Adrenal gland (tissue), 12 donors: ENCODE data around the gene IMMP2L. TPM values are rescaled to one million over a fixed set of nuclear protein-coding genes. Genes with fewer than 3 reads are reported as not detected.
"Not testable (repeated sequence)": the region's sequence is repeated elsewhere in the genome, so short reads cannot be mapped to it uniquely, and the experiment has no call there.

Source experiments
- DNase-seq, 7 donors: peaks; one replicate each; pipeline ENCODE4 v3.0.0-alpha.2; 2019 to 2020
- H3K27ac ChIP-seq, 5 donors: fragments of 200-600 bp; sonication (generic) in 4 of 5; 1 replicate in 3 of 5; 2 replicates in 2 of 5; pipeline versions ENCODE4 v1.5.1 to v1.8.0; 2016 to 2020; ENCODE audit warnings: mild to moderate bottlenecking in 1 of 5
- H3K27me3 ChIP-seq: fragments of 200-600 bp; 2 replicates; pipeline ENCODE4 v1.8.0; 2021
- H3K36me3 ChIP-seq, 2 donors: fragments of 200-600 bp; replicated peaks in 1 of 2; 1 replicate in 1 of 2; 2 replicates in 1 of 2; pipeline versions ENCODE4 v1.5.1 to v1.8.0; 2018 to 2022
- H3K4me1 ChIP-seq, 2 donors: fragments of 200-600 bp; replicated peaks in 1 of 2; 1 replicate in 1 of 2; 2 replicates in 1 of 2; pipeline versions ENCODE4 v1.5.1 to v1.8.0; 2018 to 2021
- H3K4me3 ChIP-seq, 4 donors: fragments of 200-600 bp; sonication (generic) in 3 of 4; one replicate each; pipeline ENCODE4 v1.5.1; 2016 to 2018
- H3K9me3 ChIP-seq, 3 donors: fragments of 200-600 bp; sonication (generic) in 1 of 3; replicated peaks in 1 of 3; 1 replicate in 2 of 3; 2 replicates in 1 of 3; pipeline versions ENCODE4 v1.5.1 to v1.8.0; 2016 to 2021
- POLR2A ChIP-seq, 2 donors: fragments of 450-650 bp; IDR thresholded peaks; one replicate each; pipeline ENCODE4 v1.6.1; 2017; ENCODE audit warnings: antibody characterized with exemption in 2 of 2, mild to moderate bottlenecking in 2 of 2, moderate library complexity in 1 of 2
- WGBS, 4 donors: extraction: QIAGEN DNeasy Blood & Tissue Kit in 2 of 4; methylation state at CpG; one replicate each; pipeline versions ENCODE4 v1.1.5 to v1.1.7; 2013 to 2017; 5-methylcytosine and 5-hydroxymethylcytosine counted together
- intact Hi-C, 2 donors: fragments of 100-400 bp; cut with DNase I; formaldehyde crosslinking; loops; one replicate each; pipeline versions ENCODE4 v1.14.1 to v1.15.0; 2022 to 2023
- polyA plus RNA-seq, 3 donors: library from polyadenylated mRNA; stranded (reverse); fragments of 200-250 nt in 2 of 3; fragments of 350-450 nt in 1 of 3; fragmentation: Illumina TruSeq in 1 of 3; extraction: RNeasy Lipid Tissue Mini Kit (QIAGEN cat#74804) in 1 of 3; gene quantifications; one replicate each; pipeline ENCODE4 v1.2.3, GENCODE V29; 2013 to 2014
- total RNA-seq, 9 donors: library from RNA; depleted of rRNA in 4 of 9; stranded (reverse); fragments of >200 nt in 4 of 9; fragments of 120-200 nt in 1 of 9; fragmentation: NEBNext Ultra II Directional in 1 of 9; extraction: Animal tissue kit (Norgen Biotek cat#: 25700) in 1 of 9; gene quantifications; one replicate each; pipeline versions ENCODE4 v1.1.0 to v1.2.4, GENCODE V29; 2013 to 2023
- TF ChIP-seq, protein P1 (sequence below), 6 experiments: fragments of 450-650 bp in 4 of 6; fragments of 200-600 bp in 2 of 6; sonication (generic) in 1 of 6; IDR thresholded peaks; 1 replicate in 5 of 6; 2 replicates in 1 of 6; pipeline versions ENCODE4 v1.5.1 to v1.8.0; 2016 to 2021; ENCODE audit warnings: antibody characterized with exemption in 6 of 6, mild to moderate bottlenecking in 2 of 6, moderate library complexity in 1 of 6
- donor health status: healthy with polysubstance abuse.
- donor health status: Bipolar disorder and iron deficiency.
- donor health status: DM: yes; HTN: yes; CAD: no.
- donor health status: DM: no; HTN: no; CAD: no.
- donor health status: DM: no; HTN: no; CAD: no.
- donor health status: DM: yes; HTN: yes; CAD: no.

IMMP2L gene
- total and polyA plus RNA-seq, 12 donors: 13.4 to 34.1 (median 25.3) TPM

DNA sequence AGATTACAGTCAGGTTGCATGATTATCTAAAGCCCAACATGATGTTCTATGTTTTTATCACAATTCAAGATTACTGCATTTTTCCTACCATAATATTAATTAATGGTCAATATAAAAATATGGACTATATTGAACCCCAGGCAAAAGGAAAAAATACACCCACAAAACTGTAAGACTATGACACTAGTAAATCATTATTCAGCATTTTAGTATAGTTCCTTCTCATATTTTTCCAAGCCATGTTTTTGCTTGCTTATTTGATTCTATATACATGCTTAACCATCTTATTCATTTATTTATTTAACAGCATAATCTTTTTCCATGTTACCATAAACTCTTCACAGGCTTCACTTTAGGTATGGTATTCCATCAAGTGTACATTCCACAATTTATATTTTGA, 101.6 kb downstream of the IMMP2L start:
- Histone ChIP-seq H3K4me3 (no peak overlapping the region), H3K9me3 (no peaks in the 10 kb centered on the region), H3K36me3 (no peaks in the 10 kb centered on the region), H3K4me1 (no peaks in the 10 kb centered on the region), H3K27ac (no peak overlapping the region), H3K27me3 (no peaks in the 10 kb centered on the region)
- DNase-seq: no peak
- TF ChIP-seq, protein P1, sequence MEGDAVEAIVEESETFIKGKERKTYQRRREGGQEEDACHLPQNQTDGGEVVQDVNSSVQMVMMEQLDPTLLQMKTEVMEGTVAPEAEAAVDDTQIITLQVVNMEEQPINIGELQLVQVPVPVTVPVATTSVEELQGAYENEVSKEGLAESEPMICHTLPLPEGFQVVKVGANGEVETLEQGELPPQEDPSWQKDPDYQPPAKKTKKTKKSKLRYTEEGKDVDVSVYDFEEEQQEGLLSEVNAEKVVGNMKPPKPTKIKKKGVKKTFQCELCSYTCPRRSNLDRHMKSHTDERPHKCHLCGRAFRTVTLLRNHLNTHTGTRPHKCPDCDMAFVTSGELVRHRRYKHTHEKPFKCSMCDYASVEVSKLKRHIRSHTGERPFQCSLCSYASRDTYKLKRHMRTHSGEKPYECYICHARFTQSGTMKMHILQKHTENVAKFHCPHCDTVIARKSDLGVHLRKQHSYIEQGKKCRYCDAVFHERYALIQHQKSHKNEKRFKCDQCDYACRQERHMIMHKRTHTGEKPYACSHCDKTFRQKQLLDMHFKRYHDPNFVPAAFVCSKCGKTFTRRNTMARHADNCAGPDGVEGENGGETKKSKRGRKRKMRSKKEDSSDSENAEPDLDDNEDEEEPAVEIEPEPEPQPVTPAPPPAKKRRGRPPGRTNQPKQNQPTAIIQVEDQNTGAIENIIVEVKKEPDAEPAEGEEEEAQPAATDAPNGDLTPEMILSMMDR (IDR thresholded peaks at IDR 0.05): no peak
- TF ChIP-seq POLR2A (IDR thresholded peaks at IDR 0.05): no peak
- intact Hi-C loops: no loop called here

DNA sequence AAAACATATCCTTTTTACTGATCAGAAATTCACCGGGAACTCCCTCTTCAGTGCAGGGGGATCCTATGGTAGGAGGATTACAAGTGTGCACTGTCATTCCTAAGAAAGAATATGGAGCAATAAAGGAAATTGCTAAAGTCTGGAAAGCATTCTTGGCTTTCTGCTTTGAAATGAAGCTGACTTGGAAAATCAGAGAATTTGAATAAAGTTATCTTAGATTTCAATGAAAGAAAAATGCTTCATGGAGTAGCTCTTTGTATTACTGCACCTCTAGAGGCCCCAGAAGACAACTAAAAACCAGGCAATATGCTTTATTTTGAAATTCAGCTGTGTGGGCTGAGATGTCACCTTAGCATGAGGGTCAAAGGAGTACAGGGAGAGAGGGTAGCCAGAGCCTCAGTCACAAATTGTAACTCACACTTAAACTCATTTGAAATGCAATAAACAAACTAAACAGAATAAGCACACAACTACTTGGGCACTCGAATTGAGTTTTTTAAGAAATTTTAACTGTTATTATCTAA, 102.5 kb downstream of the IMMP2L start:
- no peaks in the 10 kb centered on the region for H3K9me3 ChIP-seq
- no peaks in the 10 kb centered on the region for H3K36me3 ChIP-seq
- 75 to 88% (median 79%) methylated on average over 2 of the region's 2 CpGs for WGBS, 4 donors
- no peak overlapping the region for H3K4me3 ChIP-seq
- intact Hi-C loops: no loop called here
- H3K27ac ChIP-seq: no peak overlapping the region
- TF ChIP-seq, protein P1 (IDR thresholded peaks at IDR 0.05): no peak
- TF ChIP-seq POLR2A (IDR thresholded peaks at IDR 0.05): no peak
- DNase-seq: no peak
- no peaks in the 10 kb centered on the region for H3K4me1 ChIP-seq
- no peaks in the 10 kb centered on the region for H3K27me3 ChIP-seq

DNA sequence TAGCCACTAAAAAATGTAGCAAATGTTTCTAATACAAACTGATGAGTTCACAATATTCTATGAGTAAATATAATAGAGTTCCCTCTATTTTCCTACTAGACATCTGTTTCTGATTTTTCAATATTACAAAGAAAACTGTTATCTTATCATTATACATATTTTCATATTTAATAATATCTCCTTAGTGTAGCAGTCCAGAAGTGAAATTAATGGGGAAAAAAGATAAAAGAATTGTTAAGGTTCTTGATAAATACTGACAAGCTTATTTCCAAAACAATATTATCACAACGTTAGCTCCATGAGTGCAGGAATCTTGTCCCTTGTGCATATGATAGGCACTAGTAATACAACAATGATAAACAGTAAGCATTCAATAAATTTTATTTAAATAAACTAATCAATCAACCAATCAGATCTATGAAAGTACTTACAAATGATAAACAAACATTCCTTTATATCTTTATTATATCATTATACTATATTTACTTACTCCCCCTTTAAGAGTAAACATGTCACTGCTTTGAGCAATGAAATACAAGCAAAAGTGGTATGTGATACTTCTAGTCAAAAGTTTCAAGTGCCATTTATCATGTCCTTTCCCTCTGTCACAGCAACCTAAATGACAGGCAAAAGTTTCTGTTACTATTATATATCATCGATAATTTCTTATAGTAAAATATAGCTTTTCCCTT, 103.1 kb downstream of the IMMP2L start:
- 65 to 75% (median 67%) methylated on average over 2 of the region's 2 CpGs for WGBS, 4 donors
- H3K27me3 ChIP-seq: no peaks in the 10 kb centered on the region
- intact Hi-C loops: no loop called here
- TF ChIP-seq, protein P1 (IDR thresholded peaks at IDR 0.05): no peak
- no peak for TF ChIP-seq POLR2A (IDR thresholded peaks at IDR 0.05)
- H3K4me3 ChIP-seq: no peak overlapping the region
- no peaks in the 10 kb centered on the region for H3K4me1 ChIP-seq
- H3K9me3 ChIP-seq: no peaks in the 10 kb centered on the region
- no peak overlapping the region for H3K27ac ChIP-seq
- DNase-seq: no peak
- H3K36me3 ChIP-seq: no peaks in the 10 kb centered on the region

DNA sequence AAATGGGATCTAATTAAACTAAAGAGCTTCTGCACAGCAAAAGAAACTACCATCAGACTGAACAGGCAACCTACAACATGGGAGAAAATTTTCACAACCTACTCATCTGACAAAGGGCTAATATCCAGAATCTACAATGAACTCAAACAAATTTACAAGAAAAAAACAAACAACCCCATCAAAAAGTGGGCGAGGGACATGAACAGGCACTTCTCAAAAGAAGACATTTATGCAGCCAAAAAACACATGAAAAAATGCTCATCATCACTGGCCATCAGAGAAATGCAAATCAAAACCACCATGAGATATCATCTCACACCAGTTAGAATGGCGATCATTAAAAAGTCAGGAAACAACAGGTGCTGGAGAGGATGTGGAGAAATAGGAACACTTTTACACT, 111.6 kb downstream of the IMMP2L start:
- H3K27ac ChIP-seq, H3K36me3 ChIP-seq, DNase-seq, H3K27me3 ChIP-seq, intact Hi-C loops, H3K4me3 ChIP-seq, H3K9me3 ChIP-seq, H3K4me1 ChIP-seq: not testable (repeated sequence)
- WGBS, 4 donors: 86 to 100% (median 93%) methylated on average over 1 of the region's 2 CpGs

DNA sequence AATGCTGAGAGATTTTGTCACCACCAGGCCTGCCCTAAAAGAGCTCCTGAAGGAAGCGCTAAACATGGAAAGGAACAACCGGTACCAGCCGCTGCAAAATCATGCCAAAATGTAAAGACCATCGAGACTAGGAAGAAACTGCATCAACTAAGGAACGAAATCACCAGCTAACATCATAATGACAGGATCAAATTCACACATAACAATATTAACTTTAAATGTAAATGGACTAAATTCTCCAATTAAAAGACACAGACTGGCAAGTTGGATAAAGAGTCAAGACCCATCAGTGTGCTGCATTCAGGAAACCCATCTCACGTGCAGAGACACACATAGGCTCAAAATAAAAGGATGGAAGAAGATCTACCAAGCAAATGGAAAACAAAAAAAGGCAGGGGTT, 114.8 kb downstream of the IMMP2L start:
- H3K27ac ChIP-seq, H3K4me1 ChIP-seq, H3K36me3 ChIP-seq, DNase-seq, H3K4me3 ChIP-seq, intact Hi-C loops, H3K9me3 ChIP-seq, H3K27me3 ChIP-seq: not testable (repeated sequence)
- 81 to 97% (median 88%) methylated on average over 2 to 5 of the region's 6 CpGs for WGBS, 4 donors
